LNCAP (cell line): ENCODE data around the gene PPA1.

ENCODE experiments used
- CTCF ChIP-seq: fragments of 450-650 bp; IDR thresholded peaks from 2 replicates; pipeline ENCODE4 v1.5.1; 2017; ENCODE audit warnings: mild to moderate bottlenecking

Gene PPA1

GRCh38 chr10:70178139-70178725 is 55.0 kb downstream of the PPA1 start:
- no peak for TF ChIP-seq CTCF

GRCh38 chr10:70176441-70176840 is 56.8 kb downstream of the PPA1 start:
- no peak for TF ChIP-seq CTCF

- TF ChIP-seq CTCF: no peak
Observed at GRCh38 chr10:70175516-70175915, 57.7 kb downstream of the PPA1 start.

- no peak for TF ChIP-seq CTCF
Observed at GRCh38 chr10:70174058-70174741, 59.0 kb downstream of the PPA1 start.

- TF ChIP-seq CTCF: no peak
Observed at GRCh38 chr10:70169649-70170364, 63.4 kb downstream of the PPA1 start.

GRCh38 chr10:70169011-70169410 is 64.2 kb downstream of the PPA1 start:
- TF ChIP-seq CTCF: no peak

GRCh38 chr10:70167246-70167645 is 66.0 kb downstream of the PPA1 start:
- no peak for TF ChIP-seq CTCF
